Fibroblast of lung (primary cell): ENCODE results near the gene LAX1. TPM values are rescaled to one million over a fixed set of nuclear protein-coding genes. Genes with fewer than 3 reads are reported as not detected.

Source experiments
- DNase-seq, 2 donors: peaks; one replicate each; pipeline versions ENCODE4 v3.0.0 to v3.0.0-alpha.2; 2010; ENCODE audit warnings: low read depth in 2 of 2
- H2AFZ ChIP-seq: 2 replicates; pipeline ENCODE4 v1.5.1; 2012; ENCODE audit warnings: low read length, control low read depth, inconsistent platforms
- H3K27ac ChIP-seq: 2 replicates; pipeline ENCODE4 v1.5.1; 2011; ENCODE audit warnings: low read length, control low read depth; ENCODE audit not compliant: insufficient read depth
- H3K27me3 ChIP-seq: 2 replicates; pipeline ENCODE4 v1.5.1; 2011; ENCODE audit warnings: mild to moderate bottlenecking, low read length; ENCODE audit not compliant: control insufficient read depth, insufficient read depth
- H3K36me3 ChIP-seq: 2 replicates; pipeline ENCODE4 v1.5.1; 2011; ENCODE audit warnings: low read length; ENCODE audit not compliant: control insufficient read depth, insufficient read depth
- H3K4me1 ChIP-seq: 2 replicates; pipeline ENCODE4 v1.5.1; 2011; ENCODE audit warnings: low read length; ENCODE audit not compliant: control insufficient read depth, insufficient read depth; ENCODE audit errors: extremely low read depth
- H3K4me2 ChIP-seq: 2 replicates; pipeline ENCODE4 v1.5.1; 2011; ENCODE audit warnings: low read length, control low read depth; ENCODE audit not compliant: insufficient read depth; ENCODE audit errors: extremely low read depth
- H3K4me3 ChIP-seq, 4 experiments: fragments of 200-600 bp in 1 of 4; sonication (generic) in 1 of 4; replicated peaks in 1 of 4; 2 replicates each; pipeline ENCODE4 v1.5.1; 2011 to 2016; ENCODE audit warnings: low read length in 4 of 4, low read depth in 3 of 4, mild to moderate bottlenecking in 3 of 4, control low read depth in 2 of 4, inconsistent platforms in 1 of 4, mixed read lengths in 1 of 4; ENCODE audit not compliant: insufficient read depth in 1 of 4; ENCODE audit errors: control extremely low read depth in 1 of 4
- H3K79me2 ChIP-seq: 2 replicates; pipeline ENCODE4 v1.5.1; 2012; ENCODE audit warnings: mild to moderate bottlenecking, low read length, inconsistent platforms; ENCODE audit not compliant: control insufficient read depth, insufficient read depth
- H3K9ac ChIP-seq: 2 replicates; pipeline ENCODE4 v1.5.1; 2011; ENCODE audit warnings: mild to moderate bottlenecking, low read length, control low read depth; ENCODE audit not compliant: insufficient read depth
- H3K9me3 ChIP-seq: 2 replicates; pipeline ENCODE4 v1.5.1; 2012; ENCODE audit warnings: low read depth, low read length; ENCODE audit not compliant: control insufficient read depth, insufficient read depth
- H4K20me1 ChIP-seq: 2 replicates; pipeline ENCODE4 v1.5.1; 2011; ENCODE audit warnings: low read length; ENCODE audit not compliant: control insufficient read depth, insufficient read depth; ENCODE audit errors: extremely low read depth
- EZH2 ChIP-seq: IDR thresholded peaks from 2 replicates; pipeline ENCODE4 v1.5.1; 2012; ENCODE audit warnings: low read length, control low read depth, mild to moderate bottlenecking; ENCODE audit errors: missing control alignments
- polyA plus RNA-seq, 2 donors: library from polyadenylated mRNA; depleted of rRNA in 1 of 2; stranded (reverse) in 1 of 2; unstranded in 1 of 2; fragments of >200 nt; gene quantifications; 2 replicates each; pipeline ENCODE4 v1.2.1, GENCODE V29; 2011 to 2012; ENCODE audit warnings: missing spikeins in 1 of 2
- total RNA-seq: library from RNA; depleted of rRNA; stranded (reverse); fragments of >200 nt; gene quantifications from 2 replicates; pipeline ENCODE4 v1.2.1, GENCODE V29; 2014
- TF ChIP-seq, protein P1 (sequence below), 2 donors: IDR thresholded peaks in 1 of 2; conservative IDR thresholded peaks in 1 of 2; 1 replicate in 1 of 2; 2 replicates in 1 of 2; pipeline ENCODE4 v1.5.1; 2011 to 2012; ENCODE audit warnings: low read length in 2 of 2, control low read depth in 1 of 2, inconsistent platforms in 1 of 2, low read depth in 1 of 2, mild to moderate bottlenecking in 1 of 2

LAX1 gene
- total and polyA plus RNA-seq, 2 donors (not counting 1 experiment from before 2014, with no cell fraction given) = 0.02 TPM; not detected in 1

DNA sequence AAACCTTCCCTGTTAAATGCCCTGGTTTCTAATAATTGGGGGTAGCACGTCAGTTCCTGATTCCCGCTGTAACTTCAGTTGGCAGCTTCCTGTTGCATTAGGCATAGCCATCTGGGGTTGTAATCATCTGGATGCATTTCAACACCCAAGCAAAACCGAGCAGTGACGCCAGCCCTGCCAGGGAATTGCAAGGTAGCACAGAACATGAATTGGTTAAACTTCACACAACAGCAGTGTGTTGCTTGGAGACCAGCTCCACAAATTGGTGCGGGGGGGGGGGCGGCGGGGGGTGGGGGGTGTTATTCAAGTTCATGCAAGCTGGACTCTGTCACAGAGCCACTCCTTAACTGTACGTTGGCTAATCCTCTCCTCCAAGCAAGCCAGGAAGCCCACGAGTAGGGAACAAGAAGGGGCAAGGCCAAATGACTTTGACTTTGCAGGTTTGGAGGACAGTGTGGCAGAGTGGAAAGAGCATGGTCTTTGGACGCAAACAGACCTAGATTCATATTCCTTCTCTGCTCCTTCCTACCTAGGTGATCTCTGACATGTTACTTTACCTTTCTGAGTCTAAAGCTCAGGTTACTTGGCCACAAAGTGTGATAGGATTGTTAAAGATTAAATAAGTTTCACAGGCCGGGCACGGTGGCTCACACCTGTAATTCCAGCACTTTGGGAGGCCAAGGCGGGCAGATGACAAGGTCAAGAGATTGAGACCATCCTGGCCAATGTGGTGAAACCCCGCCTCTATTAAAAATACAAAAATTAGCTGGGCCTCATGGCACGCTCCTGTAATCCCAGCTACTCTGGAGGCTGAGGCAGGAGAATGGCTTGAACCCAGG, 4.7 kb downstream of the LAX1 start:
- Histone ChIP-seq H3K79me2 (no peaks in the 10 kb centered on the region), H3K4me1 (no peaks in the 10 kb centered on the region), H3K36me3 (no peaks in the 10 kb centered on the region), H3K27ac (no peak overlapping the region), H2AFZ (peak overlapping the region; percentile 3), H3K4me3 (no peak overlapping the region), H3K27me3 (peaks cover 9% of the 10 kb centered on the region), H3K9me3 (no peaks in the 10 kb centered on the region), H4K20me1 (no peaks in the 10 kb centered on the region), H3K4me2 (no peak overlapping the region), H3K9ac (no peak overlapping the region)
- no peak for TF ChIP-seq EZH2
- TF ChIP-seq, protein P1, sequence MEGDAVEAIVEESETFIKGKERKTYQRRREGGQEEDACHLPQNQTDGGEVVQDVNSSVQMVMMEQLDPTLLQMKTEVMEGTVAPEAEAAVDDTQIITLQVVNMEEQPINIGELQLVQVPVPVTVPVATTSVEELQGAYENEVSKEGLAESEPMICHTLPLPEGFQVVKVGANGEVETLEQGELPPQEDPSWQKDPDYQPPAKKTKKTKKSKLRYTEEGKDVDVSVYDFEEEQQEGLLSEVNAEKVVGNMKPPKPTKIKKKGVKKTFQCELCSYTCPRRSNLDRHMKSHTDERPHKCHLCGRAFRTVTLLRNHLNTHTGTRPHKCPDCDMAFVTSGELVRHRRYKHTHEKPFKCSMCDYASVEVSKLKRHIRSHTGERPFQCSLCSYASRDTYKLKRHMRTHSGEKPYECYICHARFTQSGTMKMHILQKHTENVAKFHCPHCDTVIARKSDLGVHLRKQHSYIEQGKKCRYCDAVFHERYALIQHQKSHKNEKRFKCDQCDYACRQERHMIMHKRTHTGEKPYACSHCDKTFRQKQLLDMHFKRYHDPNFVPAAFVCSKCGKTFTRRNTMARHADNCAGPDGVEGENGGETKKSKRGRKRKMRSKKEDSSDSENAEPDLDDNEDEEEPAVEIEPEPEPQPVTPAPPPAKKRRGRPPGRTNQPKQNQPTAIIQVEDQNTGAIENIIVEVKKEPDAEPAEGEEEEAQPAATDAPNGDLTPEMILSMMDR (conservative IDR thresholded peaks at IDR 0.05 in 1 of 2, IDR thresholded peaks at IDR 0.05 in 1 of 2; ENCODE audit: low read depth in 1 of 2, low read length in 2 of 2) = no peak
- peak; percentile 93 to 95 for DNase-seq

DNA sequence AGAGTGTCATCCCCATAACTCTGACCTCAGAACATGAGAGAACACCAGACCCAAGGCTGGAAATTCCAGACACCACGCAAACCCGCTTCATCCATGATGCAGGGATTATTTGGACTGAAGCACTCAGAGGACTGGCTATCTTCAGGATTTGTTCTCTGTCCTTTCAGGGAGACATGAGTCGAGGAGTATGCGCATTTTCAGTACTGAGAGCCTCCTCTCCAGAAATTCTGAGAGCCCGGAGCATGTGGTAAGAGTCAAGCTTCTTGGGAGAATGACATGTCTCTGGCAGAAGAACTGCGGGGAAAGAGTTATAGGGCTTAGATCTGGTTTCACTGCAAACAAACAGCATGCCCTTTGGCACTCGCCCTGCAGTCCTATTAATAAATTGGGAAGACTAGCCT, 6.9 kb downstream of the LAX1 start:
- Histone ChIP-seq H3K9me3 (no peaks in the 10 kb centered on the region), H3K27ac (no peak overlapping the region), H3K27me3 (peaks cover 9% of the 10 kb centered on the region), H3K4me2 (no peak overlapping the region), H3K4me3 (no peak overlapping the region), H3K79me2 (no peaks in the 10 kb centered on the region), H3K36me3 (no peaks in the 10 kb centered on the region), H3K9ac (no peak overlapping the region), H2AFZ (no peak overlapping the region), H4K20me1 (no peaks in the 10 kb centered on the region), H3K4me1 (no peaks in the 10 kb centered on the region)
- peak in 1 of 2 donors; percentile 63 for DNase-seq
- TF ChIP-seq, protein P1 (conservative IDR thresholded peaks at IDR 0.05 in 1 of 2, IDR thresholded peaks at IDR 0.05 in 1 of 2; ENCODE audit: low read depth in 1 of 2, low read length in 2 of 2) = no peak
- no peak for TF ChIP-seq EZH2

DNA sequence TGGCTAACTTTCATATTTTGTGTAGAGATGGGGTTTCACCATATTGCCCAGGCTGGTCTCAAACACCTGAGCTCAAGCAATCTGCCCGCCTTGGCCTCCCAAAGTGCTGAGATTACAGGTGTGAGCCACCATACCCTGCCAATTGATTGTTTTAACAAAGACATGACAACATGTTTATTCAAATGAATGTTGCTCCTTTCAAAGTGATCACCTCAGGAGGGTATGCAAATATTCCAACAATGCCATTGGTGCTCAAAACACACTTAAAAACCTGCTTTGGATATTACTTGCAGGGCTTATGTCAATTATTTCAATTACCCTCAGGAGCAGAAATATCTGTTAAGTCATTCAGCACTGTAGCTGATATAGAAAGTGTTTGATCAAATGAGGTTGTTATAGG, 7.9 kb downstream of the LAX1 start:
- peaks cover 9% of the 10 kb centered on the region for H3K27me3 ChIP-seq
- no peaks in the 10 kb centered on the region for H4K20me1 ChIP-seq
- no peaks in the 10 kb centered on the region for H3K4me1 ChIP-seq
- TF ChIP-seq, protein P1 (conservative IDR thresholded peaks at IDR 0.05 in 1 of 2, IDR thresholded peaks at IDR 0.05 in 1 of 2; ENCODE audit: low read depth in 1 of 2, low read length in 2 of 2) = no peak
- no peak for TF ChIP-seq EZH2
- H3K4me3 ChIP-seq = no peak overlapping the region
- no peak overlapping the region for H2AFZ ChIP-seq
- no peak overlapping the region for H3K9ac ChIP-seq
- no peak overlapping the region for H3K27ac ChIP-seq
- DNase-seq = no peak
- H3K79me2 ChIP-seq = no peaks in the 10 kb centered on the region
- H3K4me2 ChIP-seq = no peak overlapping the region
- H3K9me3 ChIP-seq = no peaks in the 10 kb centered on the region
- H3K36me3 ChIP-seq = no peaks in the 10 kb centered on the region
